GM19328 (cell line): ENCODE data around the gene BICC1.

Experiments used
- ATAC-seq: cut with Tn5 transposase; IDR thresholded peaks from one replicate; pipeline ENCODE4 v1.9.1; 2021; ENCODE audit warnings: mild to moderate bottlenecking, moderate library complexity; ENCODE audit not compliant: unreplicated experiment

BICC1 gene, protein sequence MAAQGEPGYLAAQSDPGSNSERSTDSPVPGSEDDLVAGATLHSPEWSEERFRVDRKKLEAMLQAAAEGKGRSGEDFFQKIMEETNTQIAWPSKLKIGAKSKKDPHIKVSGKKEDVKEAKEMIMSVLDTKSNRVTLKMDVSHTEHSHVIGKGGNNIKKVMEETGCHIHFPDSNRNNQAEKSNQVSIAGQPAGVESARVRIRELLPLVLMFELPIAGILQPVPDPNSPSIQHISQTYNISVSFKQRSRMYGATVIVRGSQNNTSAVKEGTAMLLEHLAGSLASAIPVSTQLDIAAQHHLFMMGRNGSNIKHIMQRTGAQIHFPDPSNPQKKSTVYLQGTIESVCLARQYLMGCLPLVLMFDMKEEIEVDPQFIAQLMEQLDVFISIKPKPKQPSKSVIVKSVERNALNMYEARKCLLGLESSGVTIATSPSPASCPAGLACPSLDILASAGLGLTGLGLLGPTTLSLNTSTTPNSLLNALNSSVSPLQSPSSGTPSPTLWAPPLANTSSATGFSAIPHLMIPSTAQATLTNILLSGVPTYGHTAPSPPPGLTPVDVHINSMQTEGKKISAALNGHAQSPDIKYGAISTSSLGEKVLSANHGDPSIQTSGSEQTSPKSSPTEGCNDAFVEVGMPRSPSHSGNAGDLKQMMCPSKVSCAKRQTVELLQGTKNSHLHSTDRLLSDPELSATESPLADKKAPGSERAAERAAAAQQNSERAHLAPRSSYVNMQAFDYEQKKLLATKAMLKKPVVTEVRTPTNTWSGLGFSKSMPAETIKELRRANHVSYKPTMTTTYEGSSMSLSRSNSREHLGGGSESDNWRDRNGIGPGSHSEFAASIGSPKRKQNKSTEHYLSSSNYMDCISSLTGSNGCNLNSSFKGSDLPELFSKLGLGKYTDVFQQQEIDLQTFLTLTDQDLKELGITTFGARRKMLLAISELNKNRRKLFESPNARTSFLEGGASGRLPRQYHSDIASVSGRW

DNA sequence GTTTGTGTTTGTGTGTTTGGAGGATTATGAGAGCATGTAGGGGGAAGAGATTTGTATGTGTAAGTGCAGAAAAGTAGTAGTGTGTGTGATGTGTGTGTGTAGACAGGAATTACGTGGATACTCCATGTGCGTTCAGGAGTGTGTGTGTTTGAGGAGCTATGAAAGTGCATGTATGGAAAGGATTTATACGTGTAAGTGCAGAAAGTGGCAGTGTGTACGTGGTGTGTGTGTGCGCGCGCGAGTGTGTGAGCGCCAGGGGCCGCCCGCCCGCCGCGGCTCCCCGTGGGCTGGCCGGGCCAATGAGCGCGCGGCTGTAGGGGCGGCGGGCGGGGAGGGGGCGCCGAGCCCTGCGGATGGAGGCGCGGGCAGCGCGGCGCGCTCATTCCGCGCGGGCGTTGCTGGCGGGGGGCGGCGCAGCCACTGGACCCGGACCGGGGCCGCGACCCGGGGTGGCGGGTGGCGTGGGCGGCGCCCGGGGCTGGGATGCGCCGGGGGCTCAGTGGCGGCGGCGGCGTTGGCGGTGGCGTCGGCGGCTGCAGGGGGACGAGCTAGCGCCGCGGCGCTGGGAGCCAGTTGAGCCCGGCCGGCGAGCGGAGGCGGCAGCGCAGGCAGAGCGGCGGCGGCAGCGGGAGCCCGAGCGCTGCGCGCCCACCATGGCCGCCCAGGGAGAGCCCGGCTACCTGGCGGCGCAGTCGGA lies at the start of gene BICC1:
Gene BICC1, plus strand, starts transcription at position 382 of the 697 bp plus-strand sequence. Its CDS starts 272 bp downstream, at position 654.
- ATAC-seq: no peak

DNA sequence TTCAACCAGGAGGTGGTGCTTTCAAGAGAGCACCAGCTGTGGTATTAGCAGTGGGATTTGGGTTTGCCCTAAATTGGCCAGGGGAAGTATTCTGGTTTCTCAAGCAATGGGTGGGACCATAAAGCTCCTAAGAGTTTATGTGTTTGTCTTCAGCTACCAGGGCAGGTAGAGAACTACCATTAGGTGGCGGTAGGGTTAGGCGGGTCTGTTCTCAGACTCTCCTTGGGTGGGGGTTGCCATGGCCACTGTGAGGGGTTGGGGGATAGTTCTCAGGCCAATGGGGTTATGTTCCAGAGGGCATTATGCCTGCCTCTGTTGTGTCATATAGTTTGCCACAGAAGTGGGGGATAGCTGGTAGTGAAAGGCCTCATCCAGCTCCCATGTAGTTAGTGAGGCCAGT lies 47.7 kb upstream of the BICC1 start:
- no peak for ATAC-seq

DNA sequence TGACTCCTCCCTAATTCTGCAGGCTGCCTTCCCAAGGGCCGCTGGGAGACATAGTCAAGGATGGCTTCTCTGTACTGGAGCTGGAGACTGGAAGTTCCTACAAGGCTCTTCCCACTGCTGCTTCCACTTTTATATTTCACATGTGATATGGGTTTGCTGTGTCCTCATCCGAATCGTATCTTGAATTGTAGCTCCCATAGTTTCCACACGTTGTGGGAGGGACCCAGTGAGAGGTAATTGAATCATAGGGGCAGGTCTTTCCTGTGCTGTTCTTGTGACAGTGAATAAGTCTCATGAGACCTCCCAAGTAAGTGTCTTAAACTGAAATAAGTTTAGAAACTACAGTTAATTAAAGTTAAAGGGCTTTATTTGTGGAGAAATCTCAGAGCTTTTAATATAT lies 47.0 kb upstream of the BICC1 start:
- no peak for ATAC-seq

DNA sequence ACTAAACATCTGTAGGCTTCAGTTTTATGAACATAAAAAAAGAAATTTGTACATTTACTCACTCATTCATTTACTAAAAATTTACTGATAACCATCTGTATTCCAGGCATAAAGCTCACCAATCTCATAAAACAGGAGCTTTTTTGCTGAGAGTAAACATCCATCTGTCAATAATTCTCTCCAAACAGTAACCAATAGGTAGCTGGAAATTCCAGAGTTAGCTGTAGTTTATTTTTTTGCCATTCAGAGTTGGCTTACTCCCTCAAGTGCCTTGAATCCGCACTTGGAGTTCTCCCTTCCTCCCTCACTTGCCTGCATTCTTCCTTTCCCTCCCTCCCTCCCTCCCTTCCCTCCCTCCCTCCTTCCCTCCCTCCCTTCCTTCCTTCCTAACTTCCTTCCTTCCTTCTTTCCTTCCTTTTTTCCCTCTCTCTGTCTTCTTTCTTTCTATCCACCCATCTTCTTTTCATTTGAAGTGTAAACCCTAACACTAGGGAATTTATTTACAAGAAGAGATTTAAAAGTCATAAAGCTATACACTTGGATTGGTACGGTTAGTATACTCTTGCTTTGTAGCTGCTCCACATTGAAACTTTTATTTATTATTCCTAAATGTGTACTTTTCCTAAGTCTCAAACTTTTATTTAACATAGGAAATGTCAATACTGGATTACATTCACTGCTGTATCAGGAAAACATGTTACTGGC lies 44.6 kb upstream of the BICC1 start:
- ATAC-seq: no peak

DNA sequence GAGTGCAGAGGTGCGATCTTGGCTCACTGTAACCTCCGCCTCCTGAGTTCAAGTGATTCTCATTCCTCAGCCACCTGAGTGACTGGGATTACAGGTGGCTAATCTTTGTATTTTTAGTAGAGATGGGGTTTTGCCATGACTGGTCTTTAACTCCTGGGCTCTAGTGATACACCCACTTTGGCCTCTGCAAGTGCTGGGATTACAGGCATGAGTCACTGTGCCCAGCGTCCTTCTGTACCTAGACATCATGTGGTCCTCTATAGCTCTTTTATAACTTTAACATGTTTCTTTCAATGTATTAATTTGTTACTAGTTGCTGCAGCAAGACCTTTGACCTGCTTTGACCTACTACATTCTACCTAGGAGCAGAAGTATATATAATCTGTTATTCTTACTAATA lies 38.7 kb upstream of the BICC1 start:
- ATAC-seq: no peak

DNA sequence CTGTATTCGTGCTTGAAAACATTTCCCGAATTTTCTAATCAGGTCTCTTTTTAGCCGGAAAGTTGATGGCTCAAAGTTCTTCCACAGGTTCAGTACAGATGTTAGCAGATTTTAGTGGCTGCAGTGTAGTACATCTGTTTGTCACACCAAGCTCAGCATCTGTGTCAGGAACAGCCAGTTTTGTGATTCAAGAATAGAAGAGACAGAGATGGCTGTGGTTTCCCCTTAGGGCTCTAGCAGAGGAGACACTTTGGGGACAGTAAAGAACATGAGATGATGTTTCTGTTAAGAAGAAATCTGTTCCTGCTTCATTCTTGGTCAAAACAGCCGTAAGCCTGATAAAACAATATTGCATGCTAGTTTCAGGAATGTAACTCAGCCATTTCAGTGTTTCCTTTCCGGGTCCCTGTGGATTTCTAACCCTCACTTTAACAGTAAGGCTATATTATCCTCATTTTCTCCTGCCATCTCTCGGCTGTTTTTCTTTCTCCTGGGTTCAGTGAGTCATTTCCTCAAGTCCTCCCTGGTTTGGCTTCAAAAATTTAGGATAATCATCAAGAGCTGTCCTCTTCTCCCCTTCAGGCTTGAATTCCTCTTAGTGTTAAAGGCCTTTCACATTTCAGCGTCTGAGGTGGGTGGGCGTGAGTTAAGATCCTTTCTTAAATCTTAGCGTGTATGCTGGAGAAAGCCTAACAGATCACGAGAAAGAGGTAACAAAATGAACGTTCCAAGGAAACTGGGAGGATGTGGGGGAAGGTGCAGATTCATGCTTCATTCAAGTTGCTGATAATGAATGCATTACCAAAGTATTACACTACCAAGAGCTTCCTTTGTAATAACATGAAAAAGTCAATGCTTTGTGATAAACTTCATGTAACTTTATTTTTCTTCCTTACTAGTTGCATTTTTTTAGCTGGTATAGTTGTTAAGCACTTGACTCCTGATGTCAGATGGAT lies 37.1 kb upstream of the BICC1 start:
- no peak for ATAC-seq

DNA sequence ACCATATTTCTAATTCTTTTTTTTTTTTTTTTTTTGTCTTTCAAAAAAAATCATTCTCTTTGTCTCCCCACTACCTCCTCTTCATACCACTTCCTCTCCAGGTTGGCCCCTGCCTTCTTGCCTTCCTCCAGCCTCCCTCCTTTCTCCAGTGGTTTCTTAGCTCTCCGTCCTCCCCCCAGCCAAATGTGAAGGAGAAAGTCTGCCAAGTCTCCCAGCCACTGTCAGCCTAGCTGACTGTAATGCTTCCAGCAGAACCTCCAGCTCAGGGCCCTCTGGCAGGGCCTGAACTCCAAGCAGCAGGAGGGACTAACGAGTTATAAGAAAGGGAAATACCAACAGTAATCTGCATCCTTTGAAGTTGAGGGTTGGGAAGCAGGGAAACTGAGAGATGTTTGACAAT lies 35.5 kb upstream of the BICC1 start:
- ATAC-seq: no peak

DNA sequence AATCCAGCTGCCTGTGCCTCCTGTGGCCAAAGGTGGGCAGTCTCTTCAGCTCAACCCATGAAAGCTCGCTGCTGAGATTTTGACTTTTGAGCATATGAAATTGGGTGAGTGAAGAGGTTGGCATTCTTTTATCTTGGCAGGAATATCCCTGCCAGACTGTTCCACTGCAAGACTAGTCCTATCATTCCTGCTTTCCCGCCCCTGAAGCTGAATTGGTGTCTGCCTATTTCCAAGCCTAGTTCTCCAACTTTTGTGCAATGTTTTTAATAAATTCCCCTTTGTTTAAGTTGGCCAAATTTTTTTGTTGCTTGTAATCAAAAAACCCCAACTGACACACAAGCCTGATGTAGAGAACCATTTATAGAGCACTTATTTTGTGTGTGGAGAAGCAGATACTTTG lies 34.8 kb upstream of the BICC1 start:
- ATAC-seq: no peak

DNA sequence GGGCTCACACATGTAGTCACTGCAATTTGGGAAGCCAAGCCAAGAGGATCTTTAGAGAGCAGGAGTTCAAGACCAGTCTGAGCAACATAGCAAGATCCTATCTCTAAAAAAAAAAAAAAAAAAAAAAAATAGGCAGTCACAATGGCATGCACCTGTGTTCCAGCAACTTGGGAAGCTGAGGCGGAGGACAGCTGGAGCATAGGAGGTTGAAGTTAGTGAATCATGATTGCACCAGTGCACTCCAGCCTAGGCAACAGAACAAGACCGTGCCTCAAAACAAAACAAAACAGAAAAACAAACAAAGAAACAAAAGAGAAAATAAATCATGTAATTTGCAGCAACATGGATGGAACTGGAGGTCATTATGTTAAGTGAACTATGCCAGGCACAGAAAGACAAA lies 33.6 kb upstream of the BICC1 start:
- no peak for ATAC-seq

DNA sequence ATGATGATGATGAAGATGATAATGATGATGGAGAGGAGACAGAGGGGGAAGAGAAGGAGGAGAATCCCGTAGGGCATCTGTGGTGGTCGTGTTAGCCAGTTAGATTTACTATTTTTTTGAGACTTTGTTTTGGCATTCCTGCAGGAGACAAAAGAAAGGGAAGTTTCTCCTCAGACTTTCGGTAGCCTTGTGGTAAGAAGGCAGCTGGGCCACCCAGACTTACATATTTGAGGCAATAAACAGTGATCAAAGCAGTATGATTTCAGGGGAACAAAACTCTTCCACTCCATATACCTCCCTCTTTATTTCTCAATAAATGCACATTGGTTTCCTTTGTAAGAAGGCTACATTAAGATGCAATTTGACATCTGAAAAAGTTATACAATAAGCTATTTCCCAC lies 32.4 kb upstream of the BICC1 start:
- no peak for ATAC-seq

DNA sequence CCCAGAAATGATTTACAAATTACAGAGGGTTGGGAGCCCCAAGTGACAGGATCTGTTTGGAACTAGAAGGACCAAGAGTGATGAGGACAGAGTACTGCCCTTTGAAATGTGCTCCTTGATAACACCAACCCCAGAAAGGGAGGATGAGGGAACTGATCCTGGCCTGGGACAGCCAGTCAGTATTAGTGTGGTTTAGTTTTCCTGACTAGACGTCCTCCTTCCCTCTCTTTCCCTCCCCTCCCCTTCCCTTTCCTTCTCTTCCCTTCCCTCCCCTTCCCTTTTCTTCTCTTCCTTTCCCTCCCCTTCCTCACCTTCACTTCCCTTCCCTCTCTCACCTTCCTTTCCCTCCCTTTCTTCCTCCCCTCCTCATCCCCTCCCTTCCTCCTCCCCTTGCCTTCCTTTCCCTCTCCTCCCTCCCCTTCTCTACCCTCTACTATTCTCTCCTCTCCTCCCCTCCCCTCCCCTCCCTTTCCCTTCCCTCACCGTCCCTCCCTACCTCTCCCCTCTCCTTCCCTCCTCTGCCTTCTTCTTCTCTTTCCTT lies 31.0 kb upstream of the BICC1 start:
- ATAC-seq: no peak

DNA sequence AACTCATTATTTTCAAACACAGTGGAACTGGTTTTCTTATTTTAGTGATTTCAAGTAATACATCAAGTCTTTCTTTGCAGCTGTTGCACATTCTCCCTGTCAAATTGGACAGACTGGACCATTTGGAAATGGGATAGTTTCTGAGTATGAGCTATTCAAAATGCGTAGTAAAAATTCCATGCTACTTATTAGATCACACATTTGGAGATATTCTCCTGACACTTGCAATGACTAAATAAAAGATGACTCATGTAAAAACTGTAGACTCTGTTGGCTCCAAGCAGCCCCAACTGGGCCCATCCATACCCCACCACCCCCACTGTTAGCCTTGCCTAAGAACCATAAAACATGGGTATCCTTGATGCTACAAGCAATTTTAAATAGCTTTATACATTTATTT lies 25.9 kb upstream of the BICC1 start:
- no peak for ATAC-seq

DNA sequence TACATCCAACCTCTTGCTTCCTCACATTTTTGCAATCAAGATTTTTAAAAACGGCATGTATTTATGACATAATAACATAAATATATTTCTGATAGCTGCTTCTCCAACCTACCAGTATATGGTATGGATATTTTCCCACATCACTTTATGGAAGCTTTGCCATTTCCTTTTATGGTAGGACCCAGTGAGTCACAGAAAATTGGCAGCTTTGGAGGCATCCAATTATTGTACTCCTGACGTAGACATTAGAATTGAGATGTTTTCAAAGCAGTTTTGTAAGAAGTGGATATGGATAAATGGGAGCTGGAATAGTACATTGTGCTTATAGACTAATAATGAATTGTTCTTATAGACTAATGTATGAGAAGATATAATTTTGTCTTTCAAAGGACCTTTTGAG lies 23.8 kb upstream of the BICC1 start:
- no peak for ATAC-seq

DNA sequence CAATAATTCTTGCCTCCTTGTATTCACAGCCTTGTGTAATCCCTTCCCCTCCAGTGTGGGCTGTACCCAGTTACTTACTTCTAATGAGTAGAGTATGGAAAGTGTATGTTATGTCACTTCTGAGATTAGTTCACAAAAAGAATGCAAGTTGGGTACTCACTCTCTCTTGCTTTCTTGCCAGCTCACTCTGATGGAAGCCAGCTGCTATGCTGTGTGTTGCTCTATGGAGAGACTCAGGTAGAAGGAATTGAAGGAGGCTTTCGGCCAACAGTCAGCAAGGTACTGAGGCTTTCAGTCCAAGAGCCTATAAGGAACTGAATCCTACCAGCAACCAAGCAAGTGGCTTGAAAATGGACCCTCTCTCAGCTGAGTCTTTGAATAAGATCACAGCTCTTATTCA lies 9.7 kb upstream of the BICC1 start:
- no peak for ATAC-seq

DNA sequence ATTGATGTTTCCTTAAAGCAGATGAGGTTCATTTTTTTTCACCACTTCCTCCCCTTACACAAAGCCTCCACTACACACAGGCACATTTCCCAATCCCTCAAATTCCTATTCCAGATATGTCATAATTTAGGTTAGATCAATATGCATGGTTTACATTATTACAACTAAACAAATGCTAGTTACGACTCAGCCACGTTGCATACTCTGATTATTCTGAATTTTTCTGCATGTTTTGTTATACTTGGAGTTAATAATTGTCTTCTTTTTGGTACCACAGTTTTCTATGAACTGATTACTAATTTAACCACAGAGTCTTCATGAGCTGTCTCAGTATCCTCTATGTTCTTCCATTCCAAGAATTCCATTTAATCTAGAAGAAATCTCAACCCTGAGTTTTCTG lies 4.4 kb upstream of the BICC1 start:
- no peak for ATAC-seq

DNA sequence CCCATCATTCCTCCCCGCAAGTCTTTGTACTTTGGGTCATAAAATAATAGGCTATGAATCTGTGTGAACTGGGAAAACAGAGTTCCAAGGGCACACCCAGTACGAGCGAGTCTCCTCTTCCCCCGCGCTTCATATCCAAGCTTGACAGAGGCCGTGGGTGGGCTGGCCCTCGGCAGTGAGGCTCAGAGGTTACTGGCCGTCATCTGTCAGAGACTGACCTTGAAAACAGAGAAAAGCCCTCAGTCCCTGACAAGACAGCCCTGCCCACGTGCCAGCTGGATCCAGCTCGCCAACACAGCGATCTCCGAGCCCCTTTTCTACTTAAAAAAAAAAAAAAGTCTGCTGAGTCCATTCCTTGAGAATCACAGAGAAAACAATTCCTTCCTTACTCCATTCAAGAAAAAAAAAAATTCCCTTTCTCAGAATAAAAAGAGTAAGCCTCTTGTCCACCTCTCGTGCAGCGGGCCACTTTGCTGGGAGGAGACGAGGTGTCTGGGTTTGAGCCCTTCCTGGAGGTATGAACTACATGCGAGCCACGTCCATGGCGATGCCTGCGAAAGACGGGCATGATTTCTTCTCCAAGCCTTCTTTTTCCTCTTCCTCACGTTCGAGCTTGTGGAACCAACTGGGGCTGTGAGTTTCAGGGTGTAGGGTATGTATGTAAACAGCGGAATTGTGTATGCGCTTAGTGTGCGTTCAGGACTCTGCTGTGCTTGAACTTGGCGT lies 744 bp upstream of the BICC1 start:
- ATAC-seq: no peak

DNA sequence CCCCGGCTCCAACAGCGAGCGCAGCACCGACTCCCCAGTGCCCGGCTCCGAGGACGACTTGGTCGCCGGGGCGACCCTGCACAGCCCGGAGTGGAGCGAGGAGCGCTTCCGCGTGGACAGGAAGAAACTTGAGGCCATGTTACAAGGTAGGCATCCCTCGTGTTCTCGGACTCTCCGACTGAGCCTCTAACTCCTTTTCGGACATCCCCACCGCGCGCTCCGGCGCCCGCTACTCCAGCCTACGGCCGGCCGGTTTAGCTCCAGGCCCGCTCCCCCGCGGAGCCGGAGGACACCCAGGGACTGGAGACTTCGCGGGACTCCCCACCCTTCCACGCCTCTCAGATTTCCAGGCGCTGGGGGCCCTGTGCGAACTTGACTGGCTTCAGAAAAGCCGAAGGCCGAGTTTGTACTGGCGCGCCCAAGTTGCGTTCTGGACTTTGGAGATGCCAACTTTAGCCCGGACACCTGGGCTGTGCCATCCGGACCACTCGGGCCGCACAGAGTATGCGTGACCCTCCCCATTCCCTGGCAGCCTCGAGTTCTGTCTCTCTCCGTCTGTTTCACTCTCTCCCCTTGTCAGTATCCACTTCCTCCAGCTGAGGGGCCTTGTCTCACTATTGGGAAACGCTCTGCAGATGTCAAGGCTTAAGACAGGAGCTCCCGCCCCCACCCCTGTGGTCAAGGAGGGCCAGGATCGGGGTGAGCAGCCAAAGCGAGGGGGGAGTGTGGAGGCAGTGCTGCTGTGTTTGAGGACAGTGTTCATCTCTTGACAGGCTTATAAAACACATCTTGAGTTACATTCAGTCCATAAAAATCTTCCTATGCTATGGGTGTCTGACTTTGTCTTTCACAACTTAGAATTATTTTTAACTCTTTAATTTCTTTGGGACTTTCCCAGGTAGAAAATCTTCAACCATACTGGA lies 777 bp downstream of the BICC1 start:
- no peak for ATAC-seq
